GM12878 (cell line): ENCODE measurements around the gene EYA2. TPM values are rescaled to one million over a fixed set of nuclear protein-coding genes. Genes with fewer than 3 reads are reported as not detected.

Experiments used
- IKZF1 ChIP-seq: fragments of 450-650 bp; conservative IDR thresholded peaks from 2 replicates; pipeline ENCODE4 v1.6.1; 2017; ENCODE audit warnings: antibody characterized with exemption, mild to moderate bottlenecking
- MYC ChIP-seq: IDR thresholded peaks from 2 replicates; pipeline ENCODE4 v1.6.1; 2011; ENCODE audit warnings: mild to moderate bottlenecking, low read length, moderate library complexity, inconsistent platforms; ENCODE audit not compliant: insufficient read depth, insufficient replicate concordance, insufficient read length, severe bottlenecking
- SPI1 ChIP-seq: IDR thresholded peaks from 2 replicates; pipeline ENCODE4 v1.6.1; 2011; ENCODE audit warnings: low read depth, mild to moderate bottlenecking, low read length, moderate library complexity, borderline replicate concordance; ENCODE audit not compliant: insufficient read depth
- YBX1 ChIP-seq: fragments of 450-650 bp; IDR thresholded peaks from 2 replicates; pipeline ENCODE4 v1.6.1; 2016; ENCODE audit warnings: antibody characterized with exemption
- YY1 ChIP-seq: IDR thresholded peaks from 2 replicates; pipeline ENCODE4 v1.6.1; 2011; ENCODE audit warnings: low read depth, mild to moderate bottlenecking, low read length
- polyA plus RNA-seq, 11 experiments: library from polyadenylated mRNA; depleted of rRNA in 4 of 11; unstranded in 6 of 11; stranded (reverse) in 5 of 11; fragments of >200 nt; fragmentation: Nextera tagmentation in 4 of 11; fragmentation: Illumina TruSeq in 1 of 11; extraction: Ambion mirVana in 4 of 11; extraction: Trizol in 1 of 11; gene quantifications; 1 replicate in 1 of 11; 2 replicates in 10 of 11; pipeline versions ENCODE4 v1.2.1 to v1.2.3, GENCODE V29; 2011 to 2016; ENCODE audit warnings: inconsistent platforms in 2 of 11, missing spikeins in 2 of 11, low read depth in 1 of 11
- total RNA-seq, 4 experiments: library from RNA; depleted of rRNA in 3 of 4; stranded (reverse); fragments of >200 nt in 3 of 4; fragmentation: Illumina TruSeq in 1 of 4; extraction: Trizol in 1 of 4; gene quantifications; 2 replicates each; pipeline versions ENCODE4 v1.2.1 to v1.2.3, GENCODE V29; 2013 to 2021
- TF ChIP-seq, protein P1 (sequence below): fragments of 450-650 bp; IDR thresholded peaks from 2 replicates; pipeline ENCODE4 v1.6.1; 2017; ENCODE audit warnings: mild to moderate bottlenecking
- TF ChIP-seq, protein P2 (sequence below): fragments of 450-650 bp; IDR thresholded peaks from 2 replicates; pipeline ENCODE4 v1.6.1; 2017; ENCODE audit warnings: mild to moderate bottlenecking, moderate library complexity

EYA2 gene
- total and polyA plus RNA-seq, 10 of the 15 experiments (the other 5 are each of a cell fraction or from before 2014, with no cell fraction given), result 0.20 TPM; not detected in 9

DNA sequence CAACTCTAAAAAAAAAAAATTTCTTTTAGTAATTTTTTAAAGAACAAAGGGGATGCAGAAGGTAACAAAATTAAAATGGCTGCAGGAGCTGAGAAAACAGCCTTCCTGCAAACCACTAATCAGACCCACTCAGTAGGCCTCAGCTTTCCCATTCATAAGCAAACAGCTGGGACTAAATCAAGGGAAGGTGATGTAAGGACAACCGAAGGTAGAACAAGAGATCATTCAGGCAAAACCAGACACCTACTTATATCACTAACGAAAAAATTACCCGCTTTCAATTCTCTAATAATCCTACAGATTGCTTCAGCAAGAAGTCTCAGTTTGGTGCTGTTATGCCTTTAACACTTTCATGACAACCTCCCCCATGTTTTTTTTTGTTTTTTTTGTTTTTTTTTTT lies 337.9 kb downstream of the EYA2 start (continued):
- TF ChIP-seq SPI1, result no peak
- no peak for TF ChIP-seq MYC
- 0 out of 2 replicates have a peak, but pooled peaks have one; percentile 10 for TF ChIP-seq YY1
- TF ChIP-seq IKZF1, result no peak
- no peak for TF ChIP-seq YBX1
- TF ChIP-seq, protein P1, sequence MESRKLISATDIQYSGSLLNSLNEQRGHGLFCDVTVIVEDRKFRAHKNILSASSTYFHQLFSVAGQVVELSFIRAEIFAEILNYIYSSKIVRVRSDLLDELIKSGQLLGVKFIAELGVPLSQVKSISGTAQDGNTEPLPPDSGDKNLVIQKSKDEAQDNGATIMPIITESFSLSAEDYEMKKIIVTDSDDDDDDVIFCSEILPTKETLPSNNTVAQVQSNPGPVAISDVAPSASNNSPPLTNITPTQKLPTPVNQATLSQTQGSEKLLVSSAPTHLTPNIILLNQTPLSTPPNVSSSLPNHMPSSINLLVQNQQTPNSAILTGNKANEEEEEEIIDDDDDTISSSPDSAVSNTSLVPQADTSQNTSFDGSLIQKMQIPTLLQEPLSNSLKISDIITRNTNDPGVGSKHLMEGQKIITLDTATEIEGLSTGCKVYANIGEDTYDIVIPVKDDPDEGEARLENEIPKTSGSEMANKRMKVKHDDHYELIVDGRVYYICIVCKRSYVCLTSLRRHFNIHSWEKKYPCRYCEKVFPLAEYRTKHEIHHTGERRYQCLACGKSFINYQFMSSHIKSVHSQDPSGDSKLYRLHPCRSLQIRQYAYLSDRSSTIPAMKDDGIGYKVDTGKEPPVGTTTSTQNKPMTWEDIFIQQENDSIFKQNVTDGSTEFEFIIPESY, result no peak
- TF ChIP-seq, protein P2, sequence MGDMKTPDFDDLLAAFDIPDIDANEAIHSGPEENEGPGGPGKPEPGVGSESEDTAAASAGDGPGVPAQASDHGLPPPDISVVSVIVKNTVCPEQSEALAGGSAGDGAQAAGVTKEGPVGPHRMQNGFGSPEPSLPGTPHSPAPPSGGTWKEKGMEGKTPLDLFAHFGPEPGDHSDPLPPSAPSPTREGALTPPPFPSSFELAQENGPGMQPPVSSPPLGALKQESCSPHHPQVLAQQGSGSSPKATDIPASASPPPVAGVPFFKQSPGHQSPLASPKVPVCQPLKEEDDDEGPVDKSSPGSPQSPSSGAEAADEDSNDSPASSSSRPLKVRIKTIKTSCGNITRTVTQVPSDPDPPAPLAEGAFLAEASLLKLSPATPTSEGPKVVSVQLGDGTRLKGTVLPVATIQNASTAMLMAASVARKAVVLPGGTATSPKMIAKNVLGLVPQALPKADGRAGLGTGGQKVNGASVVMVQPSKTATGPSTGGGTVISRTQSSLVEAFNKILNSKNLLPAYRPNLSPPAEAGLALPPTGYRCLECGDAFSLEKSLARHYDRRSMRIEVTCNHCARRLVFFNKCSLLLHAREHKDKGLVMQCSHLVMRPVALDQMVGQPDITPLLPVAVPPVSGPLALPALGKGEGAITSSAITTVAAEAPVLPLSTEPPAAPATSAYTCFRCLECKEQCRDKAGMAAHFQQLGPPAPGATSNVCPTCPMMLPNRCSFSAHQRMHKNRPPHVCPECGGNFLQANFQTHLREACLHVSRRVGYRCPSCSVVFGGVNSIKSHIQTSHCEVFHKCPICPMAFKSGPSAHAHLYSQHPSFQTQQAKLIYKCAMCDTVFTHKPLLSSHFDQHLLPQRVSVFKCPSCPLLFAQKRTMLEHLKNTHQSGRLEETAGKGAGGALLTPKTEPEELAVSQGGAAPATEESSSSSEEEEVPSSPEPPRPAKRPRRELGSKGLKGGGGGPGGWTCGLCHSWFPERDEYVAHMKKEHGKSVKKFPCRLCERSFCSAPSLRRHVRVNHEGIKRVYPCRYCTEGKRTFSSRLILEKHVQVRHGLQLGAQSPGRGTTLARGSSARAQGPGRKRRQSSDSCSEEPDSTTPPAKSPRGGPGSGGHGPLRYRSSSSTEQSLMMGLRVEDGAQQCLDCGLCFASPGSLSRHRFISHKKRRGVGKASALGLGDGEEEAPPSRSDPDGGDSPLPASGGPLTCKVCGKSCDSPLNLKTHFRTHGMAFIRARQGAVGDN, result no peak
